Measurements from ENCODE around the gene PCK2.

The PCK2 gene

GRCh38 chr14:24137529-24138395 lies 43.7 kb downstream of the PCK2 start:
- no peak for DNase-seq (ENCODE audit: low read depth)

GRCh38 chr14:24138396-24139271 lies 44.5 kb downstream of the PCK2 start:
- no peak for DNase-seq (ENCODE audit: low read depth)

GRCh38 chr14:24139272-24139934 lies 45.3 kb downstream of the PCK2 start:
- DNase-seq (ENCODE audit: low read depth), result no peak

- DNase-seq (ENCODE audit: low read depth), result peak; percentile 99
Measured at GRCh38 chr14:24141097-24141880, 47.2 kb downstream of the PCK2 start, which contains the start of gene EMC9. EMC9 (minus strand) TSS chr14:24141591; CDS start chr14:24141304, 287 bp downstream.

- peak; percentile 44 for DNase-seq (ENCODE audit: low read depth)
Measured at GRCh38 chr14:24143511-24143910, 49.4 kb downstream of the PCK2 start.

GRCh38 chr14:24144451-24144850 lies 50.3 kb downstream of the PCK2 start:
- no peak for DNase-seq (ENCODE audit: low read depth)

- no peak for DNase-seq (ENCODE audit: low read depth)
Measured at GRCh38 chr14:24145219-24145618, 51.1 kb downstream of the PCK2 start.

GRCh38 chr14:24145690-24146452 lies 51.8 kb downstream of the PCK2 start:
- DNase-seq (ENCODE audit: low read depth), result peak; percentile 40

GRCh38 chr14:24146453-24146977 lies 52.4 kb downstream of the PCK2 start, which contains the start of gene PSME2:
PSME2 (minus strand) TSS chr14:24146610; CDS start chr14:24146581, 29 bp downstream.
- DNase-seq (ENCODE audit: low read depth), result peak; percentile 89

GRCh38 chr14:24146978-24147760 lies 53.1 kb downstream of the PCK2 start, which contains the start of gene RNF31:
RNF31 (plus strand) TSS chr14:24147498; CDS start chr14:24147699, 201 bp downstream.
- peak; percentile 98 for DNase-seq (ENCODE audit: low read depth)

- no peak for DNase-seq (ENCODE audit: low read depth)
Measured at GRCh38 chr14:24147761-24148428, 53.8 kb downstream of the PCK2 start.

GRCh38 chr14:24149302-24149969 lies 55.3 kb downstream of the PCK2 start:
- DNase-seq (ENCODE audit: low read depth), result no peak

GRCh38 chr14:24150061-24150460 lies 56.0 kb downstream of the PCK2 start:
- DNase-seq (ENCODE audit: low read depth), result no peak

GRCh38 chr14:24150567-24150966 lies 56.5 kb downstream of the PCK2 start:
- DNase-seq (ENCODE audit: low read depth), result no peak

GRCh38 chr14:24150993-24151392 lies 56.9 kb downstream of the PCK2 start:
- no peak for DNase-seq (ENCODE audit: low read depth)

- no peak for DNase-seq (ENCODE audit: low read depth)
Measured at GRCh38 chr14:24151404-24152080, 57.4 kb downstream of the PCK2 start.

All from stromal cell of bone marrow (primary cell).